AG08395 (cell line): Measurements from ENCODE around the gene GPR146.
"Not testable (repeated sequence)": the region's sequence is repeated elsewhere in the genome, so short reads cannot be mapped to it uniquely, and the experiment has no call there.

Source experiments
- DNase-seq: peaks from one replicate; pipeline ENCODE4 v3.0.0; 2012; ENCODE audit warnings: mixed read lengths, low spot score

The GPR146 gene

DNA sequence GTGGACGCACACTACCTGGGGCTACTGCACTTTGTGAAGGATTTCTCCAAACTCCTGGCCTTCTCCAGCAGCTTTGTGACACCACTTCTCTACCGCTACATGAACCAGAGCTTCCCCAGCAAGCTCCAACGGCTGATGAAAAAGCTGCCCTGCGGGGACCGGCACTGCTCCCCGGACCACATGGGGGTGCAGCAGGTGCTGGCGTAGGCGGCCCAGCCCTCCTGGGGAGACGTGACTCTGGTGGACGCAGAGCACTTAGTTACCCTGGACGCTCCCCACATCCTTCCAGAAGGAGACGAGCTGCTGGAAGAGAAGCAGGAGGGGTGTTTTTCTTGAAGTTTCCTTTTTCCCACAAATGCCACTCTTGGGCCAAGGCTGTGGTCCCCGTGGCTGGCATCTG is 14.0 kb downstream of the GPR146 start:
- no peak for DNase-seq

DNA sequence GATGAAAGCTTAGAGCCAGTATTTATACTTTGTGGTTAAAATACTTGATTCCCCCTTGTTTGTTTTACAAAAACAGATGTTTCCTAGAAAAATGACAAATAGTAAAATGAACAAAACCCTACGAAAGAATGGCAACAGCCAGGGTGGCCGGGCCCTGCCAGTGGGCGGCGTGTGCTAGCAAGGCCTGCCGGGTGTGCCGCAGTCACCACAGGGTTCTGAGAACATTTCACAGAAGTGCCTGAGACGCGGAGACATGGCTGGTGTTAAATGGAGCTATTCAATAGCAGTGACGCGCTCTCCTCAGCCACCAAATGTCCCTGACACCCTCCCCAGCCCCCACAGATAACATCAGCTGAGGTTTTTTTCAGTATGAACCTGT is 14.5 kb downstream of the GPR146 start:
- peak; percentile 58 for DNase-seq

DNA sequence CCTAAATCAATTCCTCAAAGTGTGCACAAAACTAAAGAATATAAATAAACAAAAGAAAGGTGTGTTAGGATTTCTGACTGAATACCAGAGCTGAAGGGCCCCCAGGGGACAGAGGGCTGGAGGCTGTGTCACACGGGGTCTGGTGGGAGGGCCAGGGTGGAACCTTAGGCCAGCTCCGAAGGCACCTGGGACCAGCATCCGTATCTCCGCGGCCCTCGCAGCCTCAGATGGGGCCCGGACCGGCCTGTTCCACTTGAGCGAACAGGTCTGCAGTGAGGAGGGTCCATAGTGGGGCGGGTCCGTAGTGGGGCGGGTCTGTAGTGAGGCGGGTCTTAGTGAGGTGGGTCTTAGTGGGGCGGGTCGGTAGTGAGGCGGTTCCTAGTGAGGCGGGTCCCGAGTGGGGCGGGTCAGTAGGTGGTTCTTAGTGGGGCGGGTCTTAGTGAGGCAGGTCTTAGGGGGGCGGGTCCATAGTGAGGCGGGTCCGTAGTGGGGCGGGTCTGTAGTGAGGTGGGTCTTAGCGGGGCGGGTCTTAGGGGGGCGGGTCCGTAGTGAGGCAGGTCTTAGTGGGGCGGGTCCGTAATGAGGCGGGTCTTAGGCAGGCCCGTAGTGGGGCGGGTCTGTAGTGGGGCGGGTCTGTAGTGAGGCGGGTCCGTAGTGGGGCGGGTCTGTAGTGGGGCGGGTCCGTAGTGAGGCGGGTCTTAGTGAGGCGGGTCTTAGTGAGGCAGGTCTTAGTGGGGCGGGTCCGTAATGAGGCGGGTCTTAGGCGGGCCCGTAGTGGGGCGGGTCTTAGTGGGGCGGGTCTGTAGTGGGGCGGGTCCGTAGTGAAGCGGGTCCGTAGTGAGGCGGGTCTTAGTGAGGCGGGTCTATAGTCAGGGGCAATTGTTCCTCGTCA is 15.1 kb downstream of the GPR146 start:
- DNase-seq: no peak

DNA sequence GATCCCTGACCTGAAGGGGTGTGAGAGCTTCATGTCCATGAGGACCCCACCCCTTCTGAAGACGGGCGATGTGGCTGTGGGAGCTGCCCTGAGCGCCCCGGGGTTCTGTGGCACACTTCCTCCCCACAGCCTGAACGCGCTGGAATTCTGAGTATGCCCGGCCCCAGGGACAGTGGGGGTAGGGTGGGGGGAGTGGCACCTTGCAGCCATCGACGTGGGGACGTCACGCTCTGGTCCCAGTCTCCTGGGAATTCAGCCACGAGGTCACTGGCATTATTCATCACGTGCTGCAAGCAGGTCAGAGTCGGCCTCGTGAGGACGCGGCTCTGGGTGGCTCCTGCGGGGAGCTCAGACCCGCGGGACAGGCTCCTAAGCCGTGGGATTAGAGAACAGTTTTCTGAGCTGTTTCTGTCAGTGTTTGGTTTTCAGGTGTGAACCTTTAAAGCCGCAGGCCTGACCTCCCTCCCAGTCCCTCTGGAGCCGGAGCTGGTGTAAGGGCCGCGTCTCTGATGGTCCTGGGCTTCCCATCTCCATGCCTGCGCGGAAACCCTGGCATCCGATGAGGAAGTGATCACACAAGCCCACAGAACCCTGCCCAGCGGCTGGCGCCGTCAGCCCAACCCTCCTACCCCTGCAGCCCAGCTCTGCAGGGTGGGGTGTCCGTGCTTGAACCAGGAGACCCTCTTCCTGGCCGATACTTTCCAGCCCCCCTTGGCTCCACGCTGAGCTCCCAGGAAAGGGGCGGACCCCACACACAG is 16.1 kb downstream of the GPR146 start:
- DNase-seq: peak; percentile 30

DNA sequence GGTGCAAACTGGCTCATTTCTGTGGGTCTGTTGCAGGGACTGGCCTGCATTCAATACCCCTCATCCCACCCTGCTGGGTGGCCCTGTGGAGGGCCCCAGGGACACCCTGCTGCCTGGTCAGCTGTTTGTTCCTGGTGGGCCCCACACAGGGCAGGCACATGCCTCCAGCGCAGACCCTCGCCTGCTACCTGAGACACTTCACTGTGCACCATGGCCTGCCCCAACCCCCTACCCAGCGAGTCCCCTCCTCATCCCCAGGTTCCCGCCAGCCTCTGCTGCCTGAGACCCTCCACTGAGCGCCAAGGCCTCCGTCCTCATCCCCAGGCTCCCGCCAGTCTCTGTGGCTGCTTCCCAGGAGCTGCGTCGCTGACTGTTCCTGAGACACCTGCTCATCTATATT is 16.8 kb downstream of the GPR146 start:
- no peak for DNase-seq

DNA sequence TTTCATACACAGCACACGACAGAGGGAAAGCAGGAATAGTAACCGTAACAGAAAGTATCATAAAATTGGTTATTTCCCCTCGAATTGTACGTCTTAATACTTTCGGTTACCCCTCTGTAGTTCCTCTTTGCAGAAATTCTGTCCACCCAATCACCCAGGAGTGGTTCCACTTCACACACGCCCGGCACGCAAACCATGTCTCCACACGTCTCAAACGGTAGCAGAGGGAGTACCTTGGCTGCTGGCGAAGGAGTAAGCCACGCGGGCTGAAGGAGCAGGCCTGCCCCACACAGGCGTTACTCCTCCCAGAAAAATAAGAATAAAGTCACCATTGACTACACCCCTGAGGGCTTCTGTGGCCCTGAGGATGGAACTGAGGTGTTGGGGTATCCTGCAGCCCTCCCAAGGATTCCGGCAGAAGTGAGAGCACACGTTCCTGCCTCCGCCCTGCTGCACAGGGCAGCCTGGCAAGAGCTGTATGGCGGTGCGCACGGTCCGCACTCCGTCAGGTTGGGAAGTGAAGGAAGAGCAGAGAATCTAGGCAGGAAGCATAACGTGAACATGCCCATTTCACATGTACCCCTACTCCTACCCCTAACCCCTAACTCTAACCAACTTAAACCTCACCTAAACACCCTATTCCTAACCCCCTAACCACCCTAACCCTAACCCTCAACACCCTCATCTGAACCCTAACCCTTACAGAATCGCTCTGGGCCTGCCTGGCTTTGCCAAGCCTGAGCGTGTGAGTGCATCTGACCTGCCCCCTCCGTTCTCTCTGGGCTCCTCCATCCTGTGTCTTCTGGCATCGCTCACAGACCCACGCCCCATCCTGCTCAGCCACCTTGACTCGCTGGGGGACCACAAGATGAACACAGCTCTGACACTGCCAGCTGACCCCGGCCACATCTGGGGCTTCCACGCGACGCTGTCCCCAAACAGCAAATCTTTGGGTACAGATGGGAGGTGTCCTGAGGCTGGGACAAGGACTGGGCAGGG is 18.2 kb downstream of the GPR146 start:
- no peak for DNase-seq

DNA sequence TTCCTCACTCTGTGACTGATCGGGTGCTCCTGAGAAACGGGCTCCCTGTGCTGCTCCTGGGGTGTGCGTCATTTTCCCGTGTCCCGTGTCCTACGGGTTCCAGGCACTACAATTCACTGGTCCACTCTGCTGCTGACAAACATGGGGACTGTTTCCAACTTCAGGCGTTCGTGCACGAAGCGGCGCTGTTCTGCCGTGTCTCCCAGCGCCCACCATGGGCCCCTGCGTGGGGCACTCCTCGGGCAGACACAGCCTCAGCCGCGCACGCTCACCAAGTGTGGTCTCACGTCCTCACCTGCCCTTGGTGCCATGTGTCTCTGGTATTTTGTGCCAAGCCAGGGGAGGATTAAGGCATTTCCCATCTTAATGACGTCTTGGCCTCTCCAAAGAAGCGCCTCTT is 19.0 kb downstream of the GPR146 start:
- no peak for DNase-seq

DNA sequence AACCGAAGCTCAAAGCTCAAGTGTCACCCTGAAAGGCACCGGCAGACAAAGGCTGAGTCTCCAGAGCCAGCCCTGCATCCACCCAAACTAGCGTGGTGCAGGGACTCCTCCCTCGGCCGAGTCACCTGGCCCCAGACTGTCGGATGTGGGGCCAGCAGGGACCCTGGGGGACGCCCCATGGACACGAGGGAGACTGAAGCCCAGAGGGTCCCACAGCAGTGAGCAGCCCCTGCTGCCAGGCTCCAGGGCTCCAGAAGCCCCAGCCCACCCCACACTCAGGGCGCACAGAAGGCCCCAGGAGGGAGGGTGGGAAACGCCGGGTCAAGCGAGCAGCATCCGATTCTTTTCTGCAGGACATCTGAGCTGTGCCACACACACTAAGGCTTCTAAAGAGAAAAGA is 20.2 kb downstream of the GPR146 start:
- DNase-seq: no peak

DNA sequence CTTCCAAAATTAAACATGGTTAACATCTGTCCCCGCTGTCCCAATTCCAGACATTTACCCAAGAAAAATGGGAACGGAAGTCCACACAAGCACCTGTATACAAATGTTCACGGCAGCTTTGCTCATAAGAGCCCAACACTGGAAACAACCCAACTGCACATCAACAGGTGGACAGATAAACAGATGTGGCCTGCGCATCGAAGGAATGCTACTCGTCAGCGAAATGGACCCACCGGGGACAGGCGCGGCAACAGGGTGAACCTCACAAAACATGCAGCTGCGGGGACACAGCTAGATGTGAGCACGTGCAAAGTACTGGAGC is 20.9 kb downstream of the GPR146 start:
- DNase-seq: no peak

DNA sequence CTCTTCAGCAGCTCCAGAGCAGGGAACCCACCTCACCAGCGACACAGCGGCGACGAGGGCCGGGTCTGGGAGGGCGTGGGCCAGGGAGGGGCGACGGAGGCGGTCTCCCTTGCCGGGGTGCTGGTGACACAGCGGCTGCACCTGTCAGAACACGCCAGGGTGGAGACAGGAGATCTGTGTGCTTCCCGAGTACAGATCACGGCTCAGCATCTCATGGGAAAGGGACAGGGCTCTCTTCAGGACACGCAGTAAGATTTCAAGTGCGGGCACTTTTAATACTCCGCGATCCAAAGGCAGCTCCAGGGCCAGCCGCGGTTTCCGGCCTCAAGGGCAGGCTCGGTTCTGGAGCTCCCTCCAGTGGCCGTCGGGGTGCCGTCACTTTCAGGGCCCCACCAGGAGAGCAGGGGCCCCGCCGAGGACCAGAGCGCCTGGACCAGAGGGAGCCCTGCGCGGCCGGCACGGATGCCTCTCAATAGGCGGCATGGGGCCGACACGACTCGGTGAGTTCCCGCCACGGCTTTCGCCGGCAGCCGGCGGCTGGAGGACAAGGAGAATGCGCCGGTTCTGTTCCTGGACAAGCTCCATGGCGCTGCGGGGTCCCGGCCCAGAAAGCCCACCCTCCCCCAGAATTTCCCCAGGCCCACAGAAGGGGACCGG is 21.4 kb downstream of the GPR146 start:
- DNase-seq: peak; percentile 96

DNA sequence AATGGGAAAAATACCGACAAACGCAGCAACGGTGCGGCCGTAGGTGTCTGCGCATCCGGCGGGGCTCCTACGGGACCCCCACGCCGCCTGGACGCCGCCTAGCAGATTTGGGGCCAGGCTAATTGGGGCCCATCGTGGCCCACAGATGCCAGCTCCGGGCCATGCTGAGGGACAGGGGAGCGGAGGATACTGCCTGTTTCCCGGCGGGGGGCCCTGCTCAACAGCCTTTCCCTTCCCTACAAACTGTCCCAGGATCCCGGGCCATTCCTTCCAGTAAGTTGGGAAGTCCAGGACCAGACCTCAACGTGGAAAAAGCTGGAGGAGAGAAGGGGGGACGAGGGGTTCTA is 21.9 kb downstream of the GPR146 start:
- DNase-seq: no peak

DNA sequence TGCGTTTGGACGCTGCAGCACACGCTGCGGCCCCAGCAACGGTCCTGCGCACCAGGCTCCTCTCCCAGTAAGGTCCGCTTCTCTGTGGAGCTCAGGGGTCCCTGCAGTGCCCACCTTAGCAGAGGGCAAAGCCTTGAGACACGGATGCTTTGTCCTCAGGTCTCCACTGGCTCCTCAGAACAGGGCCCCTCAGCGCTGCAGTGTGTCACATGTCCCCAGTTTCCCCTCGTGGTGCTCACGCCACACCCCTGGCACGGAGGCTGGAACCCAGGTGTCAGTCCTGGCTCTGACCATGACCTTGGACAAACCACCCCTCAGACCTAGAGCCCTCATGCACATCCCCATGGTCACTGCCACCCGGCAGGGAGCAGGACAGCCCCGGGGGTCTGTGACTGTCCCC is 23.7 kb downstream of the GPR146 start:
- DNase-seq: no peak

DNA sequence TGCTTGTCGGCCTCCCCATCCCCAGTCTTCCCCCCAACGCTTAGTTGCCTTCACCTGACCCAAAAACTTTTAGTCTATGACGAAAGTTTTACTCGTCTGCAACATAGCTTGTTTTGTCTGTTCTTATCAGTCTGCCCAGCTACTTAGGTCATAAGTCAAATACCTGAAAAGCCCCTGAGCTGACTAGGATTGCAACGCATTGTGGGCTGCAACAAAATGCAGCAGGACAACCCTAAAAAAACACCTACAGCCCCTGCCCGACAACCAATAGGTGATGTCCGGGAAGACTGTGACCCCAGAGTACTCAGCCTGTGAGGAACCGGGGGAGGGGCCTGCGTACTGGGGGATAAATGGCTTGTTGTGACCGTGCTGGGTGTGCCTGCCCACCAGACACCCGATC is 24.3 kb downstream of the GPR146 start:
- DNase-seq: no peak

DNA sequence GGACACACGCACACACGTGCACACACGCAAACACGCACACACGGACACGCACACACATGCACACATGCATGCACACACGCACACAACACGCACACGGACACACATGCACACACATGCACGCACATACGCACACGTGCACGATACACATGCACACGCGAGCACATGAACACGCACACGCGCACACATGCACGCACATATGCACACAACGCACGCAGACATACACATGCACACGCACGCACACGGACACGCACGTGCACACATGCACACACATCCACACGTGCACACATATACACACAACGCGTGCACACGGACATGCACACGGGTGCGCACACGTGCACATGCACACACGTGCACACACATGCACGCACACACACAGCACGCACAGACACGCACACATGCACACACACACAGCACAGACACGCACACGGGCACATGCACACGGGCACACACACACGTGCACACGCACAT is 26.2 kb downstream of the GPR146 start:
- DNase-seq: no peak

DNA sequence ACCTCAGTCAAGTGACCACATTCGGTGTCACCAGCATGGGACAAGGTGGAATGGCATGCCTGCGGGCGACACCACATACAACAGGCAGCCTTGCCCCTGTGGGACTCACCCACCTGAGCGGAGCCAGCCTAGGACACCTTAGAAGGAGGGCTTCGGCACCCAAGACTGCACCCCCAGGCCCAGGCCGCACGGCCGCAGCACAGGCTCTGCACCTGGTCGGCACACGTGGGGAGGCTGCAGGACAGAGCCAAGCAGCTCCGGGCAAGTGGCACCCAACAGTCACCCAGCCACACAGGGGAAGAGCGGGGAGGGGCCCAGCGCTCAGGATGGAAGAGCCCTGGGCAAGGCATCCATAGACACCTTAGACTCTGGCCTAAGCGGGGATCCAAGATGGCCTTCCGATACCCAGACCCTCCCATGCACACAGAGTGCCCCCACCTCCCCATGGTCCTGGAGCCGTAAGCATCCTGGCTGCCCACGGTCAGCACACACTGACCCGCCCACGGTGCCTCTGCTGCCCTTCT is 27.4 kb downstream of the GPR146 start:
- no peak for DNase-seq

DNA sequence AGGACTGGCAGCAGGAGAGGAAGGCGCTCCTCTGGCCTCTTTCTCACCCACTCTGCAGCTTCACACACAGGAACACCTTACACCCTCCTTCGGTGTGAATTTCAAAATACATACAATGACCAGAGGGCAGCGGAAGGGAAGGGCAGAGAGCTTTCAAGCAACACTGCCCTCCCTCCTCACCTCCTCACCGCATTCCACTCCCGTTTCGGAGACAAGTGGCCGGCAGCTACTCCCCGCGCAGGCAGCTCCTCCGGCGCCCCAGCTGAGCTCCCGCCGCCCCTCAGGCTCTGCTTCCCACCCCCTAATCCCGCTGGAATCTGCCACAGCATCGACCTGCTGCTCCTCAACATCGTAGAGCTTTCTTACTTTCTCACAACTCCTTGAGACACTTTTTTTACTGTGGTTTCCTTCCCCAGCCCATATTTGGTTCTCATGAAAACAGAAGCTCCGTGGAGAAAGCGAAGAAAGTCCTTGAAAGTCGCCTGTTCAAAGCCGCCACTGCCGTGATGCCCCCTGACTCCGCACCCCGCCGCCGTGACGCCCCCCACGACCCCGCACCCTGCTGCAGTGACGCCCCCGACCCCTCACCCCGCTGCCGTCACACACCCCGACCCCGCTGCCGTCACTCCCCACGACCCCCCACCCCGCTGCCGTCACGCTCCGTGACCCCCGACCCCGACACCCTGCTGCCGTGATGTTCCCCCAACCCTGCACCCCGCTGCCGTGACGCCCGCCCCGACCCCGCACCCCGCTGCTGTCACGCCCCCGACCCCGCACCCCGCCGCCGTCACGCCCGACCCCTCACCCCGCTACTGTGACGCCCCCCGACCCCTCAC is 29.0 kb downstream of the GPR146 start:
- DNase-seq: no peak

DNA sequence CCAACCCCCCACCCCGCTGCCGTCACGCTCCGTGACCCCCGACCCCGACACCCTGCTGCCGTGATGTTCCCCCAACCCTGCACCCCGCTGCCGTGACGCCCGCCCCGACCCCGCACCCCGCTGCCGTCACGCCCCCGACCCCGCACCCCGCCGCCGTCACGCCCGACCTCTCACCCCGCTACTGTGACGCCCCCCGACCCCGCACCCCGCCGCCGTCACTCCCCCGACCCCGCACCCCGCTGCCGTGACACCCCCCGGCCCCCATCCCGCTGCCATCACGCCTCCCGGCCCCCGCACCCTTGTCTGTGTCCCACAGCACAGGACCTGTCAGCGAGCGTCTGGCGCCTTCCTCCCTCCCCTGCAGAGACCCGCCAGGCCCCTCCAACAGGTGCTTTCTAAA is 29.7 kb downstream of the GPR146 start:
- DNase-seq: not testable (repeated sequence)

DNA sequence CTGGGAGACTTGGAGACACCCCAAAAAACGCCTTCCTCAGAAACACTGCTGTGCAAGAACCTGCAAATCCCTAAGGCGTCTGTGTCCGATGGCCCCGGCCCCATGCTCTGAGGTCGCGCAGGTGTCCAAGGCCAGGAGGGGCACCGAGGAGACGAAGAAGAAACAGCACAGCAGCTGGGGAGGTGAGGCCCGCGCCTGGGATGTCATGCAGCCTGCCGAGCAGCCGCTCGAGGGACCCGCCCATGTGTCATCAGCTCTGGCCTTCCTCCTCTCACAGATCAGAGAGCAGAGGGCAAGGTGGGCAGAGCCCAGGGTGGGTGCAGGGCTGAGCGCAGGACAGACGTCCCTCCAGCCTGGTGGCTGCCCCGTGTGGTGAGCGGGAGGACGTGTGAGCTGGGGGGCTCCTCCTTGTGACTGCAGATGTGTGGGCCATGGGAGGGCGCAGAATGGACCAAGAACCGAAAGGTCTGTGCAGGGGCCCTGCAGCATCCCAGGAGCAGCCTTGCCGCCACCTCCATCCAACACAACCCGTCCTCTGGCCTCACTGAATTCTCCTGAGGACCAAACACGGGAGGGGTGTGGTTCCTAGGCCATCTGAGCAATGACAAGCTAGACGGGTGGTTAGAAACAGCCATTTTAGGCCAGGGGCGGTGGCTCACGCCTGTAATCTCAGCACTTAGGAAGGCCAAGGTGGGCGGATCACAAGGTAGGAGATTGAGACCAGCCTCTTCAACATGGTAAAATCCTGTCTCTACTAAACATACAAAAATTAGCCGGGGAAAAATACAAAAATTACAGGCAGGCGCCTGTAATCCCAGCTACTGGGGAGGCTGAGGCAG is 30.5 kb downstream of the GPR146 start:
- no peak for DNase-seq

DNA sequence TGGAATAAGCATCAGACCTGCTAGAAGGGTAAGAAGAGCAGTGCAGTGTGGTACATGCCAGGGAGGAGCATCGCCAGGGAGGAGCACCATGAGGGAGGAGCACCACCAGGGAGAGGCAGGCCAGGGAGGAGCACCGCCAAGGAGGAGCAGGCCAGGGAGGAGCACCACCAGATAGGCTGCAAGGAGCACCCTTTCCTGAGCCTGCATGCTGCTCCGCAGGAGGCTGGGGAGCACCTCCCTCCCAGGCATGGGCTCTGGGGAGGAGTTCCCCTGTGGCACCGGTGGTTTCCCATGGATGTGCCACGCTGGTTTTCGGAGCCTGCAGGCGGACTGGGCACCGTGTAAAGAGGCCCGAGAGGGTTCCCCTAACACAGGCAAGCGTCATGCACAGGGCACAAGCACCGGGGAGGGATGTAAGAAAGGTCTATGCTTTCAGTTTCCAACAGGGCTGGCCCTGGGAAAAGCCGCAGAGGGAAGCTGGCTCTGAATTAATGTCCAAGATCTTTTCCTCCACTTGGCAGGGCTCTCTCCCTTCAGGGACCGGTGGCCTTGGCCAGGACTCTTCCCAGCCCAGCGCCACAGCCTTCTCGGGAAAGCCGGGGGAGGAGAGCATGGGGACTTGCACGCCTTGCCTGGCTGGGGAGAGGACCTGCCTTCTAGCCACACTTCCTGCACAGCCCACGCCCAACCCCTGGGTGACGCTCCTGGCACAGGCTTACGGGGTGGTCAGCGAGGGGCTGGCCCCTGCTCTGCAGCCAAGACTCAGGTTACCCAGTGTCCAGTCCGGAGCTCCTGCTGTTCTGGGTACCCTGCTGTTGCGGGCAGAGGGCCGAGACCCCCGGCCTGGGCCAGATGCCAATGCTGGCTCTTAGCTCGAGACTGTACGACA is 32.1 kb downstream of the GPR146 start:
- DNase-seq: no peak
